HG02870 (cell line): ENCODE data around the gene DNAJA4.

Experiments
- ATAC-seq: cut with Tn5 transposase; IDR thresholded peaks from one replicate; pipeline ENCODE4 v1.9.1; 2021; ENCODE audit warnings: mild to moderate bottlenecking, moderate library complexity; ENCODE audit not compliant: unreplicated experiment

Gene DNAJA4

DNA sequence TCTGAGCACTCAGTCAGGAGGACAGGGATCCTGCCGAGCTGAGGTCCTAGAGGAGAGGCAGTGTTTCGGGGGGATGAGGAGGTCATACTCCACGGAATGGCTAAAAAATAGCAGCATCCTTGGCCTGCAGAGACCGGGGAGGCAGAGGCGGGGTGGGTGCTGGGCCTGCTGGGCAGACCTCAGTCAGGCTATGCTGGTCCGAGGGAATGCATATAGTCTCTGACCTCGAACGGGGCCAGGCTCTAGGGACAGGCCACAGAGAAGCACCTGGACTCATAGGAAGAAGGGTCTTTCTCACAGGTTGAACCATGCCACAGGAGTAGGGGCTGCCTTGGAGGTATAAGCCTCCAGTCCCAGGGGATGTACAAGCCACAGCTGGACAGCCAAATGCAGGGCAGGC, 49.0 kb downstream of the DNAJA4 start:
- ATAC-seq: no peak

DNA sequence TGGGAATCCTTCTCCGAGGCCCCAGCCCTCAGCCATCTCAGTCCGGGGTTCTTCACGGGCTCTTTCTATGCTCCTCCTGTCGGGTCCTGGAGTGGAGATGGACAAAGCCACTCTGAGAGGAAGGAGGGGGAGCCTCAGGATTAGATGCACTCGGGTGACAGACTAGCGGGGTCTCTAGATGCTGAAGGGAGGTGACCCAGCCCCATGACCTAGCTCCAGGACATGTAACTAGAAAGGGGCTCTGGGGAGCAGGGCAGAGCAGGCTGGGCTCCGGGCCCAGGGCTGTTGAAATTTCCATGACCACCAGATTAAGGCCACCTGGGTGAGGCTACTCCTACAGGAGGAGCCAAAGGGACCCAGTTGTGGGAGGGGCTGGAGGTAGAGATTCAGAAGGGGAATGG, 49.8 kb downstream of the DNAJA4 start:
- no peak for ATAC-seq

DNA sequence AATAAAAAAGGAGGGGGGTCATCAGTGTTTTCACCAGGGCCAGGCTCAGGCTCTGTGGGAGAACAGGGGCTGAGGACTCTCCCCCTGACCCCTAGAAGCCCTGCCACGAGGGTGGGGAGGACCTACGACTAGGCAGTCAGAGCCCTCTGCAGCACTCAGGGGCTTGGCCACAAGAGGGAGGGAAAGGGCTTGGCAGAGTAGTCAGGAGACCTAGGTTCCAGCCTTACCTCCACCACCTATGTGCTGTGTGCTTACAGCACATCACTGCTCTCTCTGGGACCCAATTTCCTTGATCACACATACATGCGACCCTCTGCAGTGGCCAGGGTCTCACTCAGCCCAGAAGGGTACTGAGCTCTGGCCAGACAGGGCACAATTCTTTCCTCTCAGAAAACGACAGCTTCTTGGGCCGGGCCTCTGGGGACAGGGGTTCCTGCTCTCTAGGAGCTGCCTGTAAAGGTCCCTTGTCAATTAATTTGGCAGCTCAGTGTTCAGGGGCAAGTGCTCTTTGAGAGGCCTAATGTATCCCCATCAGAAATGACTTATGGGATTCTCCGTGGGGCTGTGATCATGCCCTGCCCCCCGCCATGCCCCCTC, 51.4 kb downstream of the DNAJA4 start:
- no peak for ATAC-seq

DNA sequence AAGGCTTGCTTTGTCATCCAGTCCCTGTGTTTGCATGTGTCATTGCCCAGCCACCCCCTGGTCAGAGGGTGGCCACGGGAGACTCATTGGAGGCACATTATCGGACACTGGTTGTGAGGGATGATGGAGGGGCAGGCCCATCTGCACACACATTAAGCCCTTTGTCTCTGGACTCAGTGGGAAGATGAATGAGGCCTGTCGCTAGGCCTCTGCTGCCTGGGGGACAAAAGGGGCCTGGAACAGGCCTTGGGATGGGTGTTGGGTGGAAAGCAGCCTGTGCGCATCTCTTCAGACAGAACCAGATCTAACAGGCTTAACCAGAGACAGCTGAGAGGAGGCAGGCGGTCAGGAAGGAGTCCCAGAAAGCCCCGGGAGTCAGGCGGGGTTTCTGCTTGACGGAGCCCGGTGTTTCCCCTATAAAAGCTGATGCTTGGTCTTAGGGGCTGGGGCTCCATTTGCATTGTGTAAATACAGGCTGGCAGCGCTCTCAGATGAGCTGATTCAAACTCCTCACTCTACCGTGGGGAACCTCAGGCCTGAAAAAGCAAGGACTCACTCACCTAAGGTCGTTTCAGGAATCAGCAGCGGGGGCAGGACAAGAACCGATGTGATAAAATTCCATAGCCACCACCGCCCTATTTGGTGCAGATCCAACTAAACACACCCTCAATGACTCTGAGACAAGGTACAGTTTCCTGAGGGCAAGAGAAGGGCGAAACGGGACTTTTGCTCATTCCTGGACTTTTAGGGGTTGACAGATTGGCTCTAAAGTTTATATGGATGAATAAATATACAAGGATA, 52.1 kb downstream of the DNAJA4 start:
- no peak for ATAC-seq

DNA sequence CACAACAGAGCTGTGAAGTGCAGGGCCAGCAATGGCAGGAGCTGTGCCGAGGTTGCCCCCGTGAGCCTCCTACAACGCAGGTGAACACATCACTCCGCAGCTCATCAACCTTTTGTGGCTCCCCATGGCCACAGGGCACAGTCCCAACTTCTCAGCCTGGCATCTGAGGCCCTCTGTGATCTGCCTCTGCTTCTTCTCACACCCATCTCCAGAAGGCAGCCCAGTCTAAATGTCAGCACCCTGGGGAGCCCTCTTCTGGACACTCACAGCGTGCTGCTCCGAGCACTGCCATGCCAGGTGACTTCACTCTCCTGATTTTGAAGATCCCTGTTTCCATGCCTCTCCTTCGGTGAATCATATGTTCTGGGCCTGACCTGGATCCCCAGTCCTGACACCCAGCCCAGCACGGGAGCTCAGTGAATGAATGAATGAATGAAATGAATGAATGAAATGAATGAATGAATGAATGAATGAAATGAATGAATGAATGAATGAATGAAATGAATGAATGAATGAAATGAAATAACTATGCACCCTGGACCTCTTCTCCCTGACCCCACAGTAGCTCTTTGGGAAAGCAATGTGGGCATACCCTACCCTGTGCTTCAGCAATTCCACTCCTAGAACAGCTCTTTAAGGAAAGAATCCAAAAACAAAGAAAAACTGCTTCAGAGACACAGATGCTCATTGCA, 52.9 kb downstream of the DNAJA4 start:
- no peak for ATAC-seq

DNA sequence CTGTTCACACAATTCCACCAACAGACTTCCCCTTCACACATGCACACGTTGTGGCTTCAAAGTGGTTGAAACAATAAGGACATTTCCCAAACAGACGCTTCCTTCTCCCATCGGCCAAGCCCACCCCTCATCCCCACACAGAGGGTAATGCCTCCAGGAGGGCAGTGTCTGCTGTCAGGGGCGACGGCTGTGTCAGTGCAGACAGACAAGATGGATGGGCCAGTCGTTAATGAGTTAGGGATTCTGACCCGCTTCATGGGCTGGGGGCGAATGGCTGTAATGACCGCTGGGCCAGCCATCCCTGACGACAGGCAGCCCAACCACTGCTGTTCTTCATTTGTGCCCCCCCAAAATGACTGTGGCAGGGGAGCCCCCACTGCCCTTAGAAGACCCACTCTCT, 55.2 kb downstream of the DNAJA4 start:
- ATAC-seq: no peak

DNA sequence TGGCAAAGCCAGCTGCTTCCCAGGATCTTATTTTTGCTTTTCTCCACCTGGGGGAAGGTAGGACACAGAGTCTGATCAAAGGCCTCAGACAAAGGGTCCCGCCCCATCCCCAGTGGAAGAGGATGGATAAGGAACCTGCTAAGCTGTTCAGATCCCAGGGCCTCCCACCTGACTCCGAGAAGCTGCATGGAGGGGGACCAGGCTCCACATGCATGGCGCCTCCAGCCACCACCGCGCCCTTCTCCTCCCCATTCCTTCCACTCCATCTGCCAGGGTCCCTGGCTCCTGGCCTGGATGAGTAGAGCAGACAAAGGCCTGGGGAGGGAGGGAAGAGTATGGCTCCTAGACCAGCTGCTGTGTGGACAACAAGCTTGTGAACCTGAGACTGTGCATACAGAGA, 55.8 kb downstream of the DNAJA4 start:
- ATAC-seq: no peak

DNA sequence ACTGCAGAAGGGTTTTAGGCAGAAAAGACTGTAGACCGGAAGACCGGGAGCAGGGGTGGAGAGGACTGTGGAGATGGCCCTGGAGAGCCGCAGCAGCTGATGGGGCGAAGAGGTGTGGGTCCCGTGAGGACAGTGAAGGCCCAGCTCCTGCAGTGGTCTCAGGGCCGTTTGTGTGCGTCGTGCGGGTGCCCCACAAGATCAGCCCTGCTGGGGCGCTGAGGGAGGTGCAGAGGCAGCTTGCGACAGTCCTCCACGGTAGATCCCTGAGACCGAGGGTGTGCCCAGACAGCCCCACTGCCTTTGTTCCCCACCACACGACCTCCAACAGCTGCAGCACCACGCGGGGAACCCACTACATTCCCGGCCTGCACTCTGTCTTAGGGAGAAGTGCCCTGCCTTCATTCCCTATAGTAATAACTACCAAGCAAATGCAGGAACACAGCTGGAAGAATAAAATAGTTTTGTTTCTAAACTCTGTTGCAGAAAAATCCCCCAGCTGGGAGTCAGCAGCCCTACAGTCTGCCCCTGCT, 56.7 kb downstream of the DNAJA4 start:
- ATAC-seq: no peak

DNA sequence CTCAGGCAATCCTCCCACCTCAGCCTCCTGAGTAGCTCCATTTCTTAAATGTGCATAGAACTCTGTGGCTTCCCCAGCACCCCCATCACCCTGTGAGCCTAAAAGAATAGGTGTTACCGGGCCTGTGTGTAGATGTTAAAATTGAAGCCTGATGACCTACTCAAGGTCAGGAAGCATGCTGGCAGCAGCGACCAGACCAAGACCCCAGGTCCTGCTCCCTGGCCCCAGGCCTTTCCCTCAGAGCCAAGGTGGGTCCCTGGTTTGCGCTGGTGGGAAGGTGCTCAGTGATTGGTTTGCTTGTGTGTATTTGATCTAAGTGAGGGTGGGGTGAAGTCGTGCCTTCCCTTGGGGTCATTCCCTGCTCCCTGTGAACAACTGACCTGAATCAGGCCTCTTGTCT, 57.4 kb downstream of the DNAJA4 start:
- no peak for ATAC-seq

DNA sequence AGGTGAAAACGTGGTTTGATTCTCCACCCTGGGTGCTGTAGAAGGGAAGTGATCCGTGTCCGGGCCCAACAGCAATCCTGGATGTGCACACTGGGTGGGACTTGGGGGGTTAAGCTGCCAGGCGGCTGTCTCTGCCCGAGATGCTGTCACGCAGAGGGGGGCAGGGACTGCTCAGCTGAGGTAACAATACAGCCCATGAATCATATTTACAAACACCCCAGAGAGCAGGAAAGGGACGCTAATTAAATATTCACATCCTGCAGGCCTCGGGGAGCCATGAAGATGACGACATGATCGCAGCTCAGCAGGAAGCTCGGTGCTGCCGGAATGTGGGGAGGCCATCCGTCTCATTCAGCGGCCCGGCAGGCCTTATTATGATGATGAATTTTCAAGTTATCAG, 57.9 kb downstream of the DNAJA4 start:
- no peak for ATAC-seq

DNA sequence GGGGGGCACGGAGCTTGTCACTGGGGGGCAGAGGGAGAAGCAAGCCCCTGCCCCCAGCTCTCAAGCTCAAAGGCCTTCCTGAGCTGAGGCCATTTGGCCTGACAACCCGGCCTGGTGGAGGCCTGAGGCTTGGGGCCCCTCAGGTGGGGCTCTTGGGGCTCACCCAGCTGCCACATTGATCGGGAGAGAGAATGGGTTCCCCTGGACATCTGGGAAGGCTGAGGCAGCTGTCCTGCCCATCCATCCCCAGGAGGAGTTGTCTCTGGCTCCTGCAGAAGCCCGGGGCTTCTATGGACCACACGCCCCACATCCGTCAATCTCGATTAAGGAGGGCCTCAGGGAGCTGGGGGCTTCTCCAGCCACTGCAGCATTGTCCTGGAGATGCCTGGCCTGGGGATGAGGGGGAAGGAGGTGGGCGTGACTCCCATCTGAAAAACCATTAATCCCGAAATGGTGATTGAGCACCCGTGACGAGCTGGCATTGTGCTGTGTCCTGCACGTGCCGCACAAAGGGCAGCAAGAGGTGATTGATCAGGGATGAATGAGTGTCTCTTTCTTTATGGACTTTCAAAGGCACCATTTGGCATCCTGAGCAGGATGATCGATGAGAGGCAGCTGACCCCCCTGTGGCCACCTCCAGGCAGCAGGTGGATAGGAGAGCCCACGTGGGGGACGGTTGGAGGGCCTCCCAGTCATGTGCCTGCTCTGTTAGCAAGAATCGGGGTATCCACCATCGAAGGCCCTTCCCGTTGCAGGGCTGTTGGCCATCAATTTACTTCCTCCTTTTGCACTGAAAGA, 58.6 kb downstream of the DNAJA4 start:
- ATAC-seq: no peak

DNA sequence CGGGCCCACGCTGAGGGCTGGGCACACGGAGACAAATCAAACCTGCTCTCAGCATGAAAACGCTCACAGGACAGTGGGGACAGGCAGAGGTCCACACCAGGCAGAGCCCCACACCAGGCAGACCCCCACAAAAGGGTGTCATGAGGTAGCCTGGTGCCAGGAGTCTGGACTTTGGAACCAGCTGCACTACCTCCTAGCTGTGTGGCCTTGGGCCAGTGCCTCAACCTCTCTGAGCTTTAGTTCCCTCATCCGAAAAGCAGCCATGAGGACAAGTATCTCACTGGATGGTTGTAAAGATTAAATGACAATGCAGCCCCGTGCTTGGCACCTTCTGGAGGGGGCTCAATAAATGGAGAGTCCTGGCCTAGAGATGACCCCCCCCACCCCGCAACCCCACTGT, 59.3 kb downstream of the DNAJA4 start:
- no peak for ATAC-seq

DNA sequence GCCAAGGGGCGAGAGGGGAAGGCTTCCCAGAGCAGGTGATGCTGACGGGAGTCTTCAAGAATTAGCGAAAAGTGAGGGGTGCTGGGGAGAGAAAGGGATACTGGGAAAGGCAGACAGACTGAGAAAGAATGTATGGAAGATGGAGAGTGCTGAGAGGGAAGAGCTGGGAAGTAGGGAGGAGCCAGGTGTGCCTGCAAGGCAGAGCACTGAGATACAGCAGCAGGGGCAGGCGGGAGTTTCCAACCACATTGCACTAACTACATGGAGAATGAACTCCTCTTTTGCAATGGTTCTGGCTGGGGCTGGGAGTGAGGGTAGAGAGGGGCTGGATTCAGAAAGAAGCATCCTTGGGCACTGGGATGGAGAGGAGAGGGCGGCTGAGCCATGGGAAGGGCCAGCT, 59.8 kb downstream of the DNAJA4 start:
- ATAC-seq: no peak

DNA sequence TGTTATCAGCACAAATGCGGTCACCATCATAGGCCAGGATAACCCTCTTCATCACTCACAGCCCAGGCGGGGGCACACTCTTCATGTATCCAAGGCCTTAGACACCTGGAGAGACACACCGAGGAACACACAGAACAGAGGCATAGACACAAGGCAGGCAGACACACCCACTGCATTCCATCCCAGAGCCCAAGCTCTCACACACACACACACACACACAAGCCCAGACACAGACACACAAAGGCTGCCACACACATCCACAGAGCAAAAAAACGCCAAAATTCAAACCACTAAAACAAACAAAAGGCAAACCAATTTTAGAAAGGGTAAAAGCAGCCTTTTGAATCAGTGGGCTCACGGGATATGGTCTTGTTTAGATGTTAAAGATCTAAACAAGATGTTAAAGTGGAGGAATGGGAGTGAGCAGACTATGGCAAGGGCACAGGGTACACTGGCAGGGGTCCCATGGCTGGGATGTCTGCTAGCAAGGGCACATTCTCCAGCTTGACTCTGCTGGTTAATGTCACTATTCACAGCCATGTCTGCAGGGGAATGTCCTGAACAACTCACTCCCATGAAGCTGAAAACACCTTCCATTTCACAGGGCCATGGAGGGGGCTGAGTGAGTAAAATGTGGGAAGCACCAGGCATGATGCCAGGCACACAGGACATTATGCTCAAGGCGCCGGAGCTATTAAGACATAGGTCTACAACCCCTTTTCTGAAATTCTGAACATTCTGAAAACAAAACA, 60.9 kb downstream of the DNAJA4 start:
- ATAC-seq: no peak

DNA sequence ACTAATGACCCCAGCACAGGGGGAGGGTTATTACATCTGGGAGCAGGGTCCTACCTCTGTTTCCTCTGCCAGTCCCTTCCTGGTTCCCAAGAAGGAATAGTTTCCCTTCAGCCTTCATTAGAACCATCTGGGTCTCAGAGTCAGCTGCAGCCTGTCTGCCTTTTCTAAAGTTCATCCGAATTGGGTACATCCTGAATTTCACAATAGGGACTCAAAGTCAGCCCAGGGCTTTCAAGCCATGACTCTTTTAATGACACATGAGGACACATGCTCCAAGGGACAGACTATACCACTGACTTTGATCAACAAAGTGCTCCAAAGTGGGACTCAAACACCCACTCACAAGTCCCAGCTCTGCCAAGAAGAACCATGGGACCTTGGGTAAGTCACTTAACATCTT, 63.1 kb downstream of the DNAJA4 start:
- no peak for ATAC-seq

DNA sequence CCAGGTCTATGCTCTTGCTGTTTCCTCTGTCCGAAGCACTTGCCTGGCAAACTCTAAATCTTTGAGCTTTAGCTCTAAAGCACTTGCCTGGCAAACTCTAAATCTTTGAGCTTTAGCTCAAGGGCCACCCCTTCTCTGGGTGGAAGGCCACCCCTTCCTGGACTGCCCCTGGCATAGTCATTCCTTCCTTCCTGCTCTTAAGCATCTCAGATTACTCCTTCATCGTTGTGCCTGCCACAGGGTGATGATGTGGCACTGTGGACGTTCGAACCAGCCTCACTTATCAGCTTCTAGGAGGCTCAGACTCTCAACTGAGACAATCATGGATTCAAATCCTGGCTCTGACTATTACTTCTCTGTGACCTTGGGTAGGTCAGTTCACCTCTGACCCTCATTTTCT, 65.3 kb downstream of the DNAJA4 start:
- no peak for ATAC-seq
